Heart left ventricle (tissue), 16 donors: ENCODE data around the gene PRSS1. TPM values are rescaled to one million over a fixed set of nuclear protein-coding genes. Genes with fewer than 3 reads are reported as not detected.

Experiments used
- ATAC-seq, 4 donors: fragments of 200-7000 bp; cut with Tn5 transposase; one replicate each; pipeline ENCODE4 v1.9.1; 2020 to 2022; ENCODE audit warnings: moderate library complexity in 4 of 4, mild to moderate bottlenecking in 3 of 4, moderate number of reproducible peaks in 1 of 4
- DNase-seq, 5 donors: peaks; one replicate each; pipeline ENCODE4 v3.0.0-alpha.2; 2020
- H3K27ac ChIP-seq, 12 donors: fragments of 200-600 bp; sonication (generic) in 4 of 12; one replicate each; pipeline versions ENCODE4 v1.5.0 to v1.8.0; 2016 to 2022; ENCODE audit warnings: mild to moderate bottlenecking in 2 of 12
- H3K27me3 ChIP-seq, 9 donors: fragments of 200-600 bp; sonication (generic) in 2 of 9; one replicate each; pipeline versions ENCODE4 v1.5.1 to v1.8.0; 2016 to 2022; ENCODE audit warnings: mild to moderate bottlenecking in 3 of 9
- H3K36me3 ChIP-seq, 9 donors: fragments of 200-600 bp; sonication (generic) in 2 of 9; one replicate each; pipeline versions ENCODE4 v1.5.0 to v1.8.0; 2018 to 2022; ENCODE audit warnings: mild to moderate bottlenecking in 2 of 9
- H3K4me1 ChIP-seq, 12 donors: fragments of 200-600 bp; sonication (generic) in 4 of 12; one replicate each; pipeline versions ENCODE4 v1.5.0 to v1.8.0; 2016 to 2022; ENCODE audit warnings: mild to moderate bottlenecking in 3 of 12
- H3K4me3 ChIP-seq, 12 donors: fragments of 200-600 bp; sonication (generic) in 4 of 12; one replicate each; pipeline versions ENCODE4 v1.5.0 to v1.8.0; 2017 to 2022; ENCODE audit warnings: mild to moderate bottlenecking in 9 of 12, moderate library complexity in 4 of 12
- H3K9me3 ChIP-seq, 12 donors: fragments of 200-600 bp; sonication (generic) in 4 of 12; one replicate each; pipeline versions ENCODE4 v1.5.0 to v1.8.0; 2016 to 2022; ENCODE audit warnings: mild to moderate bottlenecking in 1 of 12
- POLR2A ChIP-seq, 2 donors: fragments of 450-650 bp; IDR thresholded peaks; one replicate each; pipeline ENCODE4 v1.6.1; 2017; ENCODE audit warnings: antibody characterized with exemption in 2 of 2, mild to moderate bottlenecking in 2 of 2, moderate library complexity in 2 of 2
- WGBS, 4 donors: extraction: QIAGEN DNeasy Blood & Tissue Kit in 2 of 4; methylation state at CpG; one replicate each; pipeline versions ENCODE4 v1.1.5 to v1.1.7; 2013 to 2018; 5-methylcytosine and 5-hydroxymethylcytosine counted together
- intact Hi-C, 10 donors: fragments of 100-400 bp; cut with DNase I; formaldehyde crosslinking; loops; one replicate each; pipeline versions ENCODE4 v1.11.1 to v1.14.2; 2022
- polyA plus RNA-seq, 2 donors: library from polyadenylated mRNA; stranded (reverse); fragments of 200-250 nt; gene quantifications; one replicate each; pipeline ENCODE4 v1.2.3, GENCODE V29; 2013
- total RNA-seq, 9 donors: library from RNA; depleted of rRNA in 2 of 9; stranded (reverse); fragments of >200 nt in 2 of 9; fragmentation: NEBNext Ultra II Directional in 3 of 9; extraction: Animal tissue kit (Norgen Biotek cat#: 25700) in 3 of 9; gene quantifications; one replicate each; pipeline versions ENCODE4 v1.1.0 to v1.2.4, GENCODE V29; 2016 to 2023
- TF ChIP-seq, protein P1 (sequence below), 12 donors: fragments of 200-600 bp; sonication (generic) in 4 of 12; IDR thresholded peaks; one replicate each; pipeline versions ENCODE4 v1.5.0 to v1.8.0; 2018 to 2022; ENCODE audit warnings: antibody characterized with exemption in 12 of 12, mild to moderate bottlenecking in 5 of 12
- donor health status: ischemic (EF 13 %, LVEDD 7.1; RV severe dilation, severe dysfunction).
- donor health status: healthy with polysubstance abuse.
- donor health status: DM: no; HTN: yes; CAD: no.
- donor health status: DM: no; HTN: no; CAD: no.
- donor health status: ischemic (EF 25% LVEDD 6.9; RV normal size, moderate dysfunction).
- donor health status: ischemic (EF 25% LVEDD 5.7; RV mildly dilated, moderate dysfunction).
- donor health status: healthy.
- donor health status: DM: yes; HTN: yes; CAD: no.
- donor health status: ischemic (EF 35%, LVEDD 5.7; RV mildly dilated, moderate dysfunction).
- donor health status: nonischemic (EF 11% LVEDD 7.7; RV severe dilation, severe dysfunction).
- donor health status: DM: yes; HTN: yes; CAD: no.
- donor health status: PGD.
- donor health status: ischemic (EF 29% LVEDD 5.4; RV normal size, mild dysfunction).
- donor health status: nonischemic (EF 23%, LVEDD 6.1; RV moderate dilation, normal function).

PRSS1 gene
- total and polyA plus RNA-seq, 11 donors: 1.3 to 4.3 (median 3.0) TPM; not detected in 5

DNA sequence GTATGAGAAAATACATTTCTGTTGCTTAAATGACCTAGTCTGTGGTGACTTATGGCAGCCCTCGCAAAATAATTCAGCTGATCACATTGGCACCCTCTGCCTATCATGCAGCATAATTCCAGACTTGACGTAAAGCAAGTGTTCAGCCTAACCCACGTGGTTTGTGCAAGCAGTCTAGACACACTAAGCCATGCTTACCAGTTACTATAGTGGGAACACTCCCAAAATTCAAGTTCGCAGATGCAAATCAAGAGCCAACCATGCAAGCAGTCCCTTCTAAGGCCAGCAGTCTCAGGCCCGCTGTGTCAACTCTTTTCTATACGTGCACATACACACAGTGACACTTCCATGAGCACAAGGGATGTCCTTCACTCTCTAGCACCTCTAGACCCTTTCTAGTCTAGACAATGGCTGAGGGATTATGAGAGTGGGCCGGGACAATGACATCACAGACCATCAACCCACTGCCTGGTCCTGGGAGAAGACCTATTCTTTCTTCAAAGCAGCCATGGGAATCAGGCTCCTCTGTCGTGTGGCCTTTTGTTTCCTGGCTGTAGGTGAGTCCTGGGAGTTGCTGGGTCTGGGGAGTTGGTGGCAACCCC lies 29.0 kb upstream of the PRSS1 start:
- DNase-seq (no peak), ATAC-seq (no peak)
- intact Hi-C loops: no loop called here
- Histone ChIP-seq H3K9me3 (no peaks in the 10 kb centered on the region), H3K4me3 (no peak overlapping the region), H3K27me3 (peaks cover 0 to 3% (median 0%) of the 10 kb centered on the region in 9 donors), H3K27ac (no peak overlapping the region), H3K36me3 (no peaks in the 10 kb centered on the region), H3K4me1 (no peaks in the 10 kb centered on the region)
- no peak for TF ChIP-seq POLR2A (IDR thresholded peaks at IDR 0.05)
- TF ChIP-seq, protein P1, sequence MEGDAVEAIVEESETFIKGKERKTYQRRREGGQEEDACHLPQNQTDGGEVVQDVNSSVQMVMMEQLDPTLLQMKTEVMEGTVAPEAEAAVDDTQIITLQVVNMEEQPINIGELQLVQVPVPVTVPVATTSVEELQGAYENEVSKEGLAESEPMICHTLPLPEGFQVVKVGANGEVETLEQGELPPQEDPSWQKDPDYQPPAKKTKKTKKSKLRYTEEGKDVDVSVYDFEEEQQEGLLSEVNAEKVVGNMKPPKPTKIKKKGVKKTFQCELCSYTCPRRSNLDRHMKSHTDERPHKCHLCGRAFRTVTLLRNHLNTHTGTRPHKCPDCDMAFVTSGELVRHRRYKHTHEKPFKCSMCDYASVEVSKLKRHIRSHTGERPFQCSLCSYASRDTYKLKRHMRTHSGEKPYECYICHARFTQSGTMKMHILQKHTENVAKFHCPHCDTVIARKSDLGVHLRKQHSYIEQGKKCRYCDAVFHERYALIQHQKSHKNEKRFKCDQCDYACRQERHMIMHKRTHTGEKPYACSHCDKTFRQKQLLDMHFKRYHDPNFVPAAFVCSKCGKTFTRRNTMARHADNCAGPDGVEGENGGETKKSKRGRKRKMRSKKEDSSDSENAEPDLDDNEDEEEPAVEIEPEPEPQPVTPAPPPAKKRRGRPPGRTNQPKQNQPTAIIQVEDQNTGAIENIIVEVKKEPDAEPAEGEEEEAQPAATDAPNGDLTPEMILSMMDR (IDR thresholded peaks at IDR 0.05): no peak
- WGBS, 4 donors: 81 to 87% (median 84%) methylated on average over 8 of the region's 8 CpGs

DNA sequence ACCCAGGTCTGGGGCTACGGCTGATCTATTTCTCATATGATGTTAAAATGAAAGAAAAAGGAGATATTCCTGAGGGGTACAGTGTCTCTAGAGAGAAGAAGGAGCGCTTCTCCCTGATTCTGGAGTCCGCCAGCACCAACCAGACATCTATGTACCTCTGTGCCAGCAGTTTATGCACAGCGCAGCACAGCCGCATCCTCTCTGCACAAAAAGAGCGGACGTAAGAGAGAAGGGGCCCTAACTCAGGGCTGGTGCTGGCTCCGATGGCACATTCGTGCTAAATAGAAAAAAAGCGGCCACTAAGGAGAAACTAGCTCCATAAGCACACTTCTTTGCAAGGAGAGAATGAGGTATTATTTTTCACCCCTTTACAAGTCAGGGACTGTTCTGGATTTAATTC lies 28.3 kb upstream of the PRSS1 start:
- no peak overlapping the region for H3K4me3 ChIP-seq
- no peak for ATAC-seq
- H3K4me1 ChIP-seq: no peaks in the 10 kb centered on the region
- H3K36me3 ChIP-seq: no peaks in the 10 kb centered on the region
- 79 to 94% (median 86%) methylated on average over 10 of the region's 10 CpGs for WGBS, 4 donors
- no peak for DNase-seq
- H3K27ac ChIP-seq: no peak overlapping the region
- H3K27me3 ChIP-seq: peaks cover 0 to 3% (median 0%) of the 10 kb centered on the region in 9 donors
- TF ChIP-seq, protein P1 (IDR thresholded peaks at IDR 0.05): no peak
- no peak for TF ChIP-seq POLR2A (IDR thresholded peaks at IDR 0.05)
- intact Hi-C loops: no loop called here
- no peaks in the 10 kb centered on the region for H3K9me3 ChIP-seq

DNA sequence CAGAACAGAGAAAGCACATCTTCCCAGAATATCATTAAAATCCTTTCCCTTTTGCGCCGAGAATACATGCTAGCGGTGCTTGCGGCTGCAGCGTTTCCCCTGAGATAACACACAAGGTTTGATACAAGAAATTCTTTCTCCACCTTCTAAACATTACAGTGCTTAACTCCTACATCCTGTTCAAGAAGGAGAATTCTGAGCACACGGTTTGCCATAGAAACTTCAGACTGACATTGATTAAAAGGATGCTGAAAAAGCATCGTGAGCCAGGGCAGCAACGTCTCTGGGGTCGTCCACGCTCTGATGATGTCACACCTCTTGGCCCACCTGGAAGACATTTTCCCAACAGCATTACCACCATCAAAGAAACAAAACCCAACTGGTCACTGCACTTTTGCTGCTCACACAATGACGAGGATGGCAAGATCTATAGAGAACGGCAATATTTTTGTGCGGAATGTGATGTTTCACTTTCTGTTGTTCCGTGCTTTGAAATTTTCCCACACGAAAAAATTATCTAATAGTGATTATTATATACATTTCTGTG lies 27.0 kb upstream of the PRSS1 start:
- Histone ChIP-seq H3K4me3 (no peak overlapping the region), H3K4me1 (no peaks in the 10 kb centered on the region), H3K9me3 (no peaks in the 10 kb centered on the region), H3K27ac (no peak overlapping the region), H3K27me3 (peaks cover 0 to 3% (median 0%) of the 10 kb centered on the region in 9 donors), H3K36me3 (no peaks in the 10 kb centered on the region)
- 53 to 75% (median 62%) methylated on average over 15 of the region's 15 CpGs for WGBS, 4 donors
- no peak for TF ChIP-seq POLR2A (IDR thresholded peaks at IDR 0.05)
- TF ChIP-seq, protein P1 (IDR thresholded peaks at IDR 0.05): no peak
- no peak for DNase-seq
- intact Hi-C loops: no loop called here
- no peak for ATAC-seq

DNA sequence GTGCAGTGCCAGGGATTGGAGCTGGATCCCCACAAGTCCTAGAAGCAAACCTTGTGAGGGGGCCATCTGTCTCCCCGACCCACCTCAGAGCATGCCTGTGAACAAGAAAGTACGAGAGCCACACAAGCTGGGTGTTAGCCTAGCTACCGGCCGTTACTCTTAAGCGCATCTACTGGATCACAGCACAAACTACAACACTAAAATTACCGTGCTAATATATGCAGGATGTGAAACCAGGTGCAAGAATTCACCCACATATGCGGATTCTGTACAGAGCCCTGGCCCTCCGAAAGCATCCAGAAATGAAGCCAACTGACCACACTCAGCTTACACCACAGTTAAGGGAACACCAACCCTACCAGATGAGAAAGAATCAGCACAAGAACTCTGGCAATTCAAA lies 16.0 kb upstream of the PRSS1 start:
- Histone ChIP-seq H3K36me3 (no peaks in the 10 kb centered on the region), H3K9me3 (peaks cover 0 to 18% (median 0%) of the 10 kb centered on the region in 12 donors), H3K27ac (no peak overlapping the region), H3K4me1 (no peaks in the 10 kb centered on the region), H3K27me3 (no peaks in the 10 kb centered on the region), H3K4me3 (no peak overlapping the region)
- DNase-seq: no peak
- no peak for ATAC-seq
- intact Hi-C loops: no loop called here
- TF ChIP-seq, protein P1 (IDR thresholded peaks at IDR 0.05): no peak
- TF ChIP-seq POLR2A (IDR thresholded peaks at IDR 0.05): no peak
- WGBS, 4 donors: 85 to 91% (median 88%) methylated on average over 8 of the region's 8 CpGs
